Measurements from ENCODE around the gene H6PD. TPM values are rescaled to one million over a fixed set of nuclear protein-coding genes. Genes with fewer than 3 reads are reported as not detected.

Gene H6PD
- total and polyA plus RNA-seq, 2 donors (not counting 3 experiments of a cell fraction or from before 2014, with no cell fraction given): 24.5 to 29.0 TPM

GRCh38 chr1:9260059-9260766 is 25.6 kb downstream of the H6PD start:
- Histone ChIP-seq H3K36me3 (ENCODE audit: control insufficient read depth in 2 of 2, extremely low read depth in 1 of 2, insufficient read depth in 2 of 2, low read length in 2 of 2) (peaks cover 0 to 10% of the 10 kb centered on the region in 2 experiments), H3K79me2 (ENCODE audit: control insufficient read depth, insufficient read depth, low read length) (peaks cover 21% of the 10 kb centered on the region), H2AFZ (ENCODE audit: low read depth, low read length) (no peak overlapping the region), H3K9me3 (replicated peaks; ENCODE audit: control insufficient read depth, insufficient read depth, low read length) (no peaks in the 10 kb centered on the region), H3K27ac (ENCODE audit: insufficient read depth, low read depth, low read length) (no peak overlapping the region), H3K4me2 (ENCODE audit: insufficient read depth, low read length) (no peak overlapping the region), H4K20me1 (replicated peaks; ENCODE audit: control insufficient read depth, extremely low read depth, insufficient read depth, low read length) (no peaks in the 10 kb centered on the region), H3K9ac (replicated peaks; ENCODE audit: extremely low read depth, insufficient read depth, low read length) (no peak overlapping the region), H3K4me1 (ENCODE audit: control insufficient read depth, extremely low read depth, insufficient read depth, low read length) (no peaks in the 10 kb centered on the region), H3K4me3 (replicated peaks in 1 of 3; ENCODE audit: insufficient read depth in 1 of 3, low read depth in 1 of 3, low read length in 3 of 3) (no peak overlapping the region), H3K27me3 (ENCODE audit: control insufficient read depth in 2 of 2, insufficient read depth in 2 of 2, low read length in 2 of 2) (no peaks in the 10 kb centered on the region), H3K9me1 (replicated peaks; ENCODE audit: control insufficient read depth, extremely low read depth, insufficient read depth, low read length) (no peaks in the 10 kb centered on the region)
- TF ChIP-seq MYC (IDR thresholded peaks at IDR 0.05; ENCODE audit: low read depth, low read length) (no peak), POLR2A (IDR thresholded peaks at IDR 0.05; ENCODE audit: low read depth, low read length) (no peak), CTCF (IDR thresholded peaks at IDR 0.05; ENCODE audit: extremely low read depth in 1 of 2, insufficient read depth in 1 of 2, low read depth in 1 of 2, low read length in 2 of 2) (no peak), GATA2 (IDR thresholded peaks at IDR 0.05; ENCODE audit: insufficient read depth, insufficient read length, low read depth, low read length) (no peak), POLR2AphosphoS5 (IDR thresholded peaks at IDR 0.05; ENCODE audit: insufficient read depth, low read depth, low read length) (no peak), JUN (IDR thresholded peaks at IDR 0.05; ENCODE audit: borderline replicate concordance, insufficient read depth, insufficient read length, low read depth) (no peak), MAX (IDR thresholded peaks at IDR 0.05; ENCODE audit: insufficient read depth, insufficient read length) (no peak), EZH2 (IDR thresholded peaks at IDR 0.05; ENCODE audit: borderline replicate concordance, low read depth, low read length, severe bottlenecking) (no peak), FOS (IDR thresholded peaks at IDR 0.05; ENCODE audit: borderline replicate concordance, insufficient read depth, low read length) (no peak)
- dilution Hi-C loops (cut with MboI; ENCODE audit: extremely low pct_ligation_motif_present, low sequenced_read_pairs): no loop called here
- ChIA-PET CTCF (no interaction called here), POLR2A (no interaction called here)
- intact Hi-C loops (cut with micrococcal nuclease): no loop called here
- DNase-seq (ENCODE audit: low read depth, low spot score) (no peak), FAIRE-seq (no peak)
- no TSS peak for BruUV-seq (replicated peaks)
